ENCODE data around the gene NLRP9.

Gene NLRP9

GRCh38 chr19:55717251-55717650 lies 21.0 kb downstream of the NLRP9 start:
- Histone ChIP-seq H3K27me3 (ENCODE audit: insufficient read depth, poor library complexity, severe bottlenecking) (no peaks in the 10 kb centered on the region), H3K4me3 (replicated peaks; ENCODE audit: insufficient read depth, low read length) (no peak overlapping the region), H3K27ac (replicated peaks) (no peak overlapping the region)
- DNase-seq (ENCODE audit: low read depth in 1 of 2, low spot score in 1 of 2): no peak
- TF ChIP-seq GABPA (IDR thresholded peaks at IDR 0.05; ENCODE audit: low read depth) (no peak), REST (IDR thresholded peaks at IDR 0.05; ENCODE audit: insufficient replicate concordance, low read depth) (no peak), POLR2AphosphoS5 (IDR thresholded peaks at IDR 0.05; ENCODE audit: low read depth) (no peak), SPI1 (IDR thresholded peaks at IDR 0.05; ENCODE audit: borderline replicate concordance, low read depth) (no peak), CTCF (IDR thresholded peaks at IDR 0.05; ENCODE audit: insufficient read depth, low read length) (no peak)

GRCh38 chr19:55716531-55716930 lies 21.7 kb downstream of the NLRP9 start:
- H3K27ac ChIP-seq (replicated peaks): no peak overlapping the region
- no peak overlapping the region for H3K4me3 ChIP-seq (replicated peaks; ENCODE audit: insufficient read depth, low read length)
- no peaks in the 10 kb centered on the region for H3K27me3 ChIP-seq (ENCODE audit: insufficient read depth, poor library complexity, severe bottlenecking)
- DNase-seq (ENCODE audit: low read depth in 1 of 2, low spot score in 1 of 2): no peak
- TF ChIP-seq REST (IDR thresholded peaks at IDR 0.05; ENCODE audit: insufficient replicate concordance, low read depth) (no peak), POLR2AphosphoS5 (IDR thresholded peaks at IDR 0.05; ENCODE audit: low read depth) (no peak), CTCF (IDR thresholded peaks at IDR 0.05; ENCODE audit: insufficient read depth, low read length) (no peak), SPI1 (IDR thresholded peaks at IDR 0.05; ENCODE audit: borderline replicate concordance, low read depth) (no peak)

GRCh38 chr19:55712804-55713631 lies 25.2 kb downstream of the NLRP9 start:
- Histone ChIP-seq H3K27me3 (ENCODE audit: insufficient read depth, poor library complexity, severe bottlenecking) (no peaks in the 10 kb centered on the region), H3K27ac (replicated peaks) (no peak overlapping the region), H3K4me3 (replicated peaks; ENCODE audit: insufficient read depth, low read length) (no peak overlapping the region)
- DNase-seq (ENCODE audit: low read depth in 1 of 2, low spot score in 1 of 2): no peak
- no peak for TF ChIP-seq CTCF (IDR thresholded peaks at IDR 0.05; ENCODE audit: insufficient read depth, low read length)
- TF ChIP-seq GABPA (IDR thresholded peaks at IDR 0.05; ENCODE audit: low read depth): no peak

- TF ChIP-seq CTCF (IDR thresholded peaks at IDR 0.05; ENCODE audit: insufficient read depth, low read length) (no peak), REST (IDR thresholded peaks at IDR 0.05; ENCODE audit: insufficient replicate concordance, low read depth) (no peak), POLR2AphosphoS5 (IDR thresholded peaks at IDR 0.05; ENCODE audit: low read depth) (no peak), SPI1 (IDR thresholded peaks at IDR 0.05; ENCODE audit: borderline replicate concordance, low read depth) (no peak)
Observed at GRCh38 chr19:55711719-55712118, 26.5 kb downstream of the NLRP9 start.

More at GRCh38 chr19:55711719-55712118, 26.5 kb downstream of the NLRP9 start:
- no peak for DNase-seq (ENCODE audit: low read depth in 1 of 2, low spot score in 1 of 2)
- Histone ChIP-seq H3K27me3 (ENCODE audit: insufficient read depth, poor library complexity, severe bottlenecking) (no peaks in the 10 kb centered on the region), H3K4me3 (replicated peaks; ENCODE audit: insufficient read depth, low read length) (no peak overlapping the region), H3K27ac (replicated peaks) (no peak overlapping the region)

All from HL-60 (cell line).